ENCODE measurements around the gene BBX.

Gene BBX

DNA sequence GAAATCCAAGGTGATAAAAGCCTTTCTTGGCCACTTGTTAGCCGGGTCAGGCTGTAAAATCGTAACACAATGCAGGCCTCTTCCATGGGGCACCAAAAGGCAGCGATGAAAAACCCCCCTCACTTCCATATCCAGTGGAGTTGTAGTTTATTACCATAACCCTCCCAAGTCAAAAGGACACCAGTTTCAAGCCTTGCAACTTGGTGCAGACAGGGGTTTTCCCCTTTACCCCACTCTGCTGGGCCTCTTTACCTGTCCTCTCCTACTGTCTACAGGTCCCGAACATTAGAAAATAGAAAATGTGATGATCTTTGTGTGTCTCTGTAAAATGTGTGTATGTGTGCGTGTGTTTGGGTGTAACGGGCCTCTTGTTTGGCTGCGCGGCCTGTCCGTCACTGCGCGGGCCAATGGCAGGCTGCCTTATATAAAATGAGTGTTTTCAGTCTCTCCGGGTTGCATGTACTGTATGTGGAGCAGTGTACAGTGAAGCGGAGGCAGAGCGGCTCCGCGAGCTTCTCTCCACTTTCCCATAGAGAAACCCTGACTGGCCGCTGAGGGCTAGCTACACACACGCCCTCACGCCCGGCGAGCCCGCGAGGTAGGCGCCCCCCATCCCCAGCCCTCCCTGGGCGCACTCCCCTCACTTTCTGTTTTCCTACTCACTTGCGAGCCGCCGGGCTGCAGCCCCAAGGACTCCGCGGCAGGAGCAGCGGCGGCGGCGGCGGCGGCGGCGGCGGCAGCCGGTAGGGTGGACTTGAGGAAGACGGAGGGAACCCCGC lies at the start of gene BBX:
TSS of gene BBX (plus strand) at position 453 of the 779 bp plus-strand sequence. CDS start 187,499 bp downstream, outside the sequence.
- TF ChIP-seq BACH2 (CRISPR knock-in tag; IDR thresholded peaks at IDR 0.05; ENCODE audit: borderline replicate concordance) (no peak), PPARA (CRISPR knock-in tag; IDR thresholded peaks at IDR 0.05; ENCODE audit: borderline replicate concordance) (no peak), SNAI2 (CRISPR knock-in tag; IDR thresholded peaks at IDR 0.05) (no peak), ISL1 (CRISPR knock-in tag; IDR thresholded peaks at IDR 0.05) (no peak)
- peak; percentile 94 for ATAC-seq

DNA sequence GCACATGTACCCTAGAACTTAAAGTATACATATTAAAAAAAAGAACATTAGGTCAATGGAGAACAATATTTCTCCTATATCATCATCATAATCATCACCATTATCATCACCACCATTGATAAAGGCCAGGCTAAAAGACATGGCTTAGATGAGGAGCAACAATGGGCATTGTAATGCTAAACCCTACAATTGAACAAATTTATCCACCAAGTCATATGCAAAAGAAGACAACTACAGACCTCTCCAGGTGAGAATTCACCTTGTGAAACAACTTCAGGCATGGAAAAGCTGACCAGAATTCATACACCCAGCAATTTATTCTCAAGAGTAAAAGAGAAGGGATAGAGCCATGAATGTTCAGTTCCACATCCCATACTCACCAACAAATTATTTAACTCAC lies 46.3 kb upstream of the BBX start:
- TF ChIP-seq ISL1 (CRISPR knock-in tag; IDR thresholded peaks at IDR 0.05) (no peak), ZNF8 (CRISPR knock-in tag; IDR thresholded peaks at IDR 0.05) (no peak), ZFP30 (CRISPR knock-in tag; IDR thresholded peaks at IDR 0.05) (no peak)
- no peak for ATAC-seq

DNA sequence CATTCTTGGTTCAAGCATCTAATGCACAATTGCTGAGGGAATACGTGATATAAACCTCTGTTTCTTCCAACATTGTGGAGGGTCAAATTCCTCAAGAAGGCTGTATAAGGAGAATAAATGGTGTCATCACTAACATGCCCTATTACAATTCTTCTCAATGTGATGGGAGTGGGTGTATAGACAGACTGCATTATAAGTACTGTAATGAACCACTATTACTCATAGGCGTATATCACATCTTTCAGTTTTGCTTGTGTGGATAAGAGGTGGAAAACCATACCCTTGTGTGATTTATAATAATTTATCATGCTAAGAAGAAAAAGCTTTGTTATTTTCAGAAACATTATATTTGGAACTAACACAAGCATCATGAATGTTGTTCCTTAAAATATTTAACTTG lies 35.3 kb upstream of the BBX start:
- no peak for ATAC-seq
- no peak for TF ChIP-seq ZNF565 (CRISPR knock-in tag; conservative IDR thresholded peaks at IDR 0.05; ENCODE audit: low read depth)
- TF ChIP-seq ESRRG (CRISPR knock-in tag; IDR thresholded peaks at IDR 0.05): no peak
- TF ChIP-seq, protein P1, sequence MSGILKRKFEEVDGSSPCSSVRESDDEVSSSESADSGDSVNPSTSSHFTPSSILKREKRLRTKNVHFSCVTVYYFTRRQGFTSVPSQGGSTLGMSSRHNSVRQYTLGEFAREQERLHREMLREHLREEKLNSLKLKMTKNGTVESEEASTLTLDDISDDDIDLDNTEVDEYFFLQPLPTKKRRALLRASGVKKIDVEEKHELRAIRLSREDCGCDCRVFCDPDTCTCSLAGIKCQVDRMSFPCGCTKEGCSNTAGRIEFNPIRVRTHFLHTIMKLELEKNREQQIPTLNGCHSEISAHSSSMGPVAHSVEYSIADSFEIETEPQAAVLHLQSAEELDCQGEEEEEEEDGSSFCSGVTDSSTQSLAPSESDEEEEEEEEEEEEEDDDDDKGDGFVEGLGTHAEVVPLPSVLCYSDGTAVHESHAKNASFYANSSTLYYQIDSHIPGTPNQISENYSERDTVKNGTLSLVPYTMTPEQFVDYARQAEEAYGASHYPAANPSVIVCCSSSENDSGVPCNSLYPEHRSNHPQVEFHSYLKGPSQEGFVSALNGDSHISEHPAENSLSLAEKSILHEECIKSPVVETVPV (CRISPR knock-in tag; IDR thresholded peaks at IDR 0.05): no peak
- no peak for TF ChIP-seq ISL1 (CRISPR knock-in tag; IDR thresholded peaks at IDR 0.05)
- TF ChIP-seq ZNF8 (CRISPR knock-in tag; IDR thresholded peaks at IDR 0.05): no peak
- TF ChIP-seq, protein P2, sequence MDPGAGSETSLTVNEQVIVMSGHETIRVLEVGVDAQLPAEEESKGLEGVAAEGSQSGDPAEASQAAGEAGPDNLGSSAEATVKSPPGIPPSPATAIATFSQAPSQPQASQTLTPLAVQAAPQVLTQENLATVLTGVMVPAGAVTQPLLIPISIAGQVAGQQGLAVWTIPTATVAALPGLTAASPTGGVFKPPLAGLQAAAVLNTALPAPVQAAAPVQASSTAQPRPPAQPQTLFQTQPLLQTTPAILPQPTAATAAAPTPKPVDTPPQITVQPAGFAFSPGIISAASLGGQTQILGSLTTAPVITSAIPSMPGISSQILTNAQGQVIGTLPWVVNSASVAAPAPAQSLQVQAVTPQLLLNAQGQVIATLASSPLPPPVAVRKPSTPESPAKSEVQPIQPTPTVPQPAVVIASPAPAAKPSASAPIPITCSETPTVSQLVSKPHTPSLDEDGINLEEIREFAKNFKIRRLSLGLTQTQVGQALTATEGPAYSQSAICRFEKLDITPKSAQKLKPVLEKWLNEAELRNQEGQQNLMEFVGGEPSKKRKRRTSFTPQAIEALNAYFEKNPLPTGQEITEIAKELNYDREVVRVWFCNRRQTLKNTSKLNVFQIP (CRISPR knock-in tag; IDR thresholded peaks at IDR 0.05; ENCODE audit: borderline replicate concordance, low read depth): no peak
- no peak for TF ChIP-seq PPARA (CRISPR knock-in tag; IDR thresholded peaks at IDR 0.05; ENCODE audit: borderline replicate concordance)
- TF ChIP-seq OSR1 (CRISPR knock-in tag; IDR thresholded peaks at IDR 0.05): no peak
- TF ChIP-seq GLIS3 (CRISPR knock-in tag; IDR thresholded peaks at IDR 0.05): no peak

DNA sequence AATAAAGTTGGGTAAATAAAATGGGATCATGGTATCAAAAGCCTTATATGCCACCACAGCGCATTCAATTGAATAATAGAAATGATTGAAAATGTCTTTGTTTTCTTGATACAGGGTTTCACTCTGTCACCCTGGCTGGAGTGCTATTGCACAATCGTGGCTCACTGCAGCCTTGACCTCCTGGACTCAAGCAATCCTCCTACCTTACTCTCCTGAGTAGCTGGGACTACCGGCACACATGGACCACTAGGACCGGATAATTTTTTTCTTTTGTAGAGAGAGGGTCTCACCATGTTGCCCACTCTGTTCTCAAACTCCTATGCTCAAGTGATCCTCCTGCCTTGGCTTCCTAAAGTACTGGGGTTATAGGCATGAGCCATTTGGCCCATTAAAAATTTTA lies 33.8 kb upstream of the BBX start:
- ATAC-seq: no peak
- TF ChIP-seq, protein P2 (CRISPR knock-in tag; IDR thresholded peaks at IDR 0.05; ENCODE audit: borderline replicate concordance, low read depth): no peak
- TF ChIP-seq ARNTL (CRISPR knock-in tag; IDR thresholded peaks at IDR 0.05; ENCODE audit: borderline replicate concordance, low read depth) (no peak), OSR1 (CRISPR knock-in tag; IDR thresholded peaks at IDR 0.05) (no peak), ZNF8 (CRISPR knock-in tag; IDR thresholded peaks at IDR 0.05) (no peak), ISL1 (CRISPR knock-in tag; IDR thresholded peaks at IDR 0.05) (no peak), BACH2 (CRISPR knock-in tag; IDR thresholded peaks at IDR 0.05; ENCODE audit: borderline replicate concordance) (no peak), CSDC2 (CRISPR knock-in tag; IDR thresholded peaks at IDR 0.05) (no peak), GLIS3 (CRISPR knock-in tag; IDR thresholded peaks at IDR 0.05) (no peak), ZC3H10 (CRISPR knock-in tag; IDR thresholded peaks at IDR 0.05) (no peak), RARB (CRISPR knock-in tag; IDR thresholded peaks at IDR 0.05) (no peak), ZFP30 (CRISPR knock-in tag; IDR thresholded peaks at IDR 0.05) (no peak), PPARA (CRISPR knock-in tag; IDR thresholded peaks at IDR 0.05; ENCODE audit: borderline replicate concordance) (no peak), SNAI2 (CRISPR knock-in tag; IDR thresholded peaks at IDR 0.05) (no peak)
- TF ChIP-seq, protein P1 (CRISPR knock-in tag; IDR thresholded peaks at IDR 0.05): no peak
- TF ChIP-seq, protein P3, sequence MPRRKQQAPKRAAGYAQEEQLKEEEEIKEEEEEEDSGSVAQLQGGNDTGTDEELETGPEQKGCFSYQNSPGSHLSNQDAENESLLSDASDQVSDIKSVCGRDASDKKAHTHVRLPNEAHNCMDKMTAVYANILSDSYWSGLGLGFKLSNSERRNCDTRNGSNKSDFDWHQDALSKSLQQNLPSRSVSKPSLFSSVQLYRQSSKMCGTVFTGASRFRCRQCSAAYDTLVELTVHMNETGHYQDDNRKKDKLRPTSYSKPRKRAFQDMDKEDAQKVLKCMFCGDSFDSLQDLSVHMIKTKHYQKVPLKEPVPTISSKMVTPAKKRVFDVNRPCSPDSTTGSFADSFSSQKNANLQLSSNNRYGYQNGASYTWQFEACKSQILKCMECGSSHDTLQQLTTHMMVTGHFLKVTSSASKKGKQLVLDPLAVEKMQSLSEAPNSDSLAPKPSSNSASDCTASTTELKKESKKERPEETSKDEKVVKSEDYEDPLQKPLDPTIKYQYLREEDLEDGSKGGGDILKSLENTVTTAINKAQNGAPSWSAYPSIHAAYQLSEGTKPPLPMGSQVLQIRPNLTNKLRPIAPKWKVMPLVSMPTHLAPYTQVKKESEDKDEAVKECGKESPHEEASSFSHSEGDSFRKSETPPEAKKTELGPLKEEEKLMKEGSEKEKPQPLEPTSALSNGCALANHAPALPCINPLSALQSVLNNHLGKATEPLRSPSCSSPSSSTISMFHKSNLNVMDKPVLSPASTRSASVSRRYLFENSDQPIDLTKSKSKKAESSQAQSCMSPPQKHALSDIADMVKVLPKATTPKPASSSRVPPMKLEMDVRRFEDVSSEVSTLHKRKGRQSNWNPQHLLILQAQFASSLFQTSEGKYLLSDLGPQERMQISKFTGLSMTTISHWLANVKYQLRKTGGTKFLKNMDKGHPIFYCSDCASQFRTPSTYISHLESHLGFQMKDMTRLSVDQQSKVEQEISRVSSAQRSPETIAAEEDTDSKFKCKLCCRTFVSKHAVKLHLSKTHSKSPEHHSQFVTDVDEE (CRISPR knock-in tag; IDR thresholded peaks at IDR 0.05): no peak
- TF ChIP-seq, protein P4, sequence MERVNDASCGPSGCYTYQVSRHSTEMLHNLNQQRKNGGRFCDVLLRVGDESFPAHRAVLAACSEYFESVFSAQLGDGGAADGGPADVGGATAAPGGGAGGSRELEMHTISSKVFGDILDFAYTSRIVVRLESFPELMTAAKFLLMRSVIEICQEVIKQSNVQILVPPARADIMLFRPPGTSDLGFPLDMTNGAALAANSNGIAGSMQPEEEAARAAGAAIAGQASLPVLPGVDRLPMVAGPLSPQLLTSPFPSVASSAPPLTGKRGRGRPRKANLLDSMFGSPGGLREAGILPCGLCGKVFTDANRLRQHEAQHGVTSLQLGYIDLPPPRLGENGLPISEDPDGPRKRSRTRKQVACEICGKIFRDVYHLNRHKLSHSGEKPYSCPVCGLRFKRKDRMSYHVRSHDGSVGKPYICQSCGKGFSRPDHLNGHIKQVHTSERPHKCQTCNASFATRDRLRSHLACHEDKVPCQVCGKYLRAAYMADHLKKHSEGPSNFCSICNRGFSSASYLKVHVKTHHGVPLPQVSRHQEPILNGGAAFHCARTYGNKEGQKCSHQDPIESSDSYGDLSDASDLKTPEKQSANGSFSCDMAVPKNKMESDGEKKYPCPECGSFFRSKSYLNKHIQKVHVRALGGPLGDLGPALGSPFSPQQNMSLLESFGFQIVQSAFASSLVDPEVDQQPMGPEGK (CRISPR knock-in tag; IDR thresholded peaks at IDR 0.05; ENCODE audit: borderline replicate concordance): no peak

Measured in SK-N-SH treated with all-trans-retinoic acid at 6 μM for 48 hours (cell line).